HepG2 (cell line): Measurements from ENCODE around the gene PFDN2. TPM values are rescaled to one million over a fixed set of nuclear protein-coding genes. Genes with fewer than 3 reads are reported as not detected.

ENCODE experiments used
- FOXO4 ChIP-seq: sonication (generic); formaldehyde crosslinking; conservative IDR thresholded peaks from 2 replicates; pipeline ENCODE4 v1.8.1; 2023; ENCODE audit warnings: missing genetic modification reagents
- KDM1A ChIP-seq: IDR thresholded peaks from 2 replicates; pipeline ENCODE4 v1.6.1; 2016; ENCODE audit warnings: missing compliant biosample characterization
- NFATC3 ChIP-seq: sonication (generic); formaldehyde crosslinking; IDR thresholded peaks from 2 replicates; pipeline ENCODE4 v1.5.1; 2020; ENCODE audit warnings: mild to moderate bottlenecking, missing genetic modification reagents
- SETDB1 ChIP-seq: sonication (generic); formaldehyde crosslinking; IDR thresholded peaks from 2 replicates; pipeline ENCODE4 v1.5.1; 2020; ENCODE audit warnings: missing genetic modification reagents, mild to moderate bottlenecking, borderline replicate concordance
- SKI ChIP-seq: fragments of 450-650 bp; IDR thresholded peaks from one replicate; pipeline ENCODE4 v1.6.1; 2018; ENCODE audit warnings: mild to moderate bottlenecking; ENCODE audit not compliant: partially characterized antibody
- SNRNP70 ChIP-seq: fragments of 200-400 bp; formaldehyde crosslinking; IDR thresholded peaks from 2 replicates; pipeline ENCODE4 v1.6.1; 2017; ENCODE audit warnings: mild to moderate bottlenecking, low read depth, low read length, moderate library complexity
- TERF1 ChIP-seq: sonication (generic); formaldehyde crosslinking; IDR thresholded peaks from 2 replicates; pipeline ENCODE4 v1.8.0; 2022; ENCODE audit warnings: mild to moderate bottlenecking, missing genetic modification reagents, moderate library complexity
- ZBTB7A ChIP-seq: sonication (generic); formaldehyde crosslinking; IDR thresholded peaks from 2 replicates; pipeline ENCODE4 v1.8.0; 2022; ENCODE audit warnings: mild to moderate bottlenecking, missing genetic modification reagents
- ZNF460 ChIP-seq: sonication (generic); formaldehyde crosslinking; IDR thresholded peaks from 2 replicates; pipeline ENCODE4 v1.5.1; 2020; ENCODE audit warnings: missing genetic modification reagents, mild to moderate bottlenecking, borderline replicate concordance
- polyA plus RNA-seq, 8 experiments: library from polyadenylated mRNA; depleted of rRNA in 3 of 8; stranded (reverse) in 7 of 8; unstranded in 1 of 8; fragments of >200 nt; fragmentation: Illumina TruSeq in 4 of 8; extraction: Trizol in 4 of 8; gene quantifications; 2 replicates each; pipeline versions ENCODE4 v1.2.1 to v1.2.3, GENCODE V29; 2011 to 2016; ENCODE audit warnings: low read depth in 4 of 8, missing spikeins in 1 of 8, mixed read lengths in 1 of 8; ENCODE audit not compliant: insufficient read depth in 1 of 8
- total RNA-seq, 5 experiments: library from RNA; depleted of rRNA; stranded (reverse); fragments of >200 nt; fragmentation: Illumina TruSeq; extraction: Trizol; gene quantifications; 2 replicates each; pipeline ENCODE4 v1.2.3, GENCODE V29; 2016; ENCODE audit warnings: low read depth in 1 of 5
- TF ChIP-seq, protein P1 (sequence below): sonication (generic); formaldehyde crosslinking; IDR thresholded peaks from 2 replicates; pipeline ENCODE4 v1.9.0; 2021; ENCODE audit warnings: mild to moderate bottlenecking, missing genetic modification reagents

PFDN2 gene
- total and polyA plus RNA-seq, 2 of the 13 experiments (the other 11 are each of a cell fraction or from before 2014, with no cell fraction given), result 62.6 to 63.6 TPM

GRCh38 chr1:161159087-161159912 is 41.5 kb upstream of the PFDN2 start, which contains the start of gene USP21 (continued):
- TF ChIP-seq FOXO4 (CRISPR knock-in tag), result no peak
- no peak; the same call in 1 of the 2 replicates for TF ChIP-seq ZBTB7A
- no peak for TF ChIP-seq TERF1 (CRISPR knock-in tag)
- no peak for TF ChIP-seq SKI
- no peak for TF ChIP-seq ZNF460 (CRISPR knock-in tag)
- no peak for TF ChIP-seq SNRNP70
- TF ChIP-seq KDM1A (CRISPR knock-in tag), result no peak
- TF ChIP-seq SETDB1 (CRISPR knock-in tag), result no peak
- TF ChIP-seq, protein P1, sequence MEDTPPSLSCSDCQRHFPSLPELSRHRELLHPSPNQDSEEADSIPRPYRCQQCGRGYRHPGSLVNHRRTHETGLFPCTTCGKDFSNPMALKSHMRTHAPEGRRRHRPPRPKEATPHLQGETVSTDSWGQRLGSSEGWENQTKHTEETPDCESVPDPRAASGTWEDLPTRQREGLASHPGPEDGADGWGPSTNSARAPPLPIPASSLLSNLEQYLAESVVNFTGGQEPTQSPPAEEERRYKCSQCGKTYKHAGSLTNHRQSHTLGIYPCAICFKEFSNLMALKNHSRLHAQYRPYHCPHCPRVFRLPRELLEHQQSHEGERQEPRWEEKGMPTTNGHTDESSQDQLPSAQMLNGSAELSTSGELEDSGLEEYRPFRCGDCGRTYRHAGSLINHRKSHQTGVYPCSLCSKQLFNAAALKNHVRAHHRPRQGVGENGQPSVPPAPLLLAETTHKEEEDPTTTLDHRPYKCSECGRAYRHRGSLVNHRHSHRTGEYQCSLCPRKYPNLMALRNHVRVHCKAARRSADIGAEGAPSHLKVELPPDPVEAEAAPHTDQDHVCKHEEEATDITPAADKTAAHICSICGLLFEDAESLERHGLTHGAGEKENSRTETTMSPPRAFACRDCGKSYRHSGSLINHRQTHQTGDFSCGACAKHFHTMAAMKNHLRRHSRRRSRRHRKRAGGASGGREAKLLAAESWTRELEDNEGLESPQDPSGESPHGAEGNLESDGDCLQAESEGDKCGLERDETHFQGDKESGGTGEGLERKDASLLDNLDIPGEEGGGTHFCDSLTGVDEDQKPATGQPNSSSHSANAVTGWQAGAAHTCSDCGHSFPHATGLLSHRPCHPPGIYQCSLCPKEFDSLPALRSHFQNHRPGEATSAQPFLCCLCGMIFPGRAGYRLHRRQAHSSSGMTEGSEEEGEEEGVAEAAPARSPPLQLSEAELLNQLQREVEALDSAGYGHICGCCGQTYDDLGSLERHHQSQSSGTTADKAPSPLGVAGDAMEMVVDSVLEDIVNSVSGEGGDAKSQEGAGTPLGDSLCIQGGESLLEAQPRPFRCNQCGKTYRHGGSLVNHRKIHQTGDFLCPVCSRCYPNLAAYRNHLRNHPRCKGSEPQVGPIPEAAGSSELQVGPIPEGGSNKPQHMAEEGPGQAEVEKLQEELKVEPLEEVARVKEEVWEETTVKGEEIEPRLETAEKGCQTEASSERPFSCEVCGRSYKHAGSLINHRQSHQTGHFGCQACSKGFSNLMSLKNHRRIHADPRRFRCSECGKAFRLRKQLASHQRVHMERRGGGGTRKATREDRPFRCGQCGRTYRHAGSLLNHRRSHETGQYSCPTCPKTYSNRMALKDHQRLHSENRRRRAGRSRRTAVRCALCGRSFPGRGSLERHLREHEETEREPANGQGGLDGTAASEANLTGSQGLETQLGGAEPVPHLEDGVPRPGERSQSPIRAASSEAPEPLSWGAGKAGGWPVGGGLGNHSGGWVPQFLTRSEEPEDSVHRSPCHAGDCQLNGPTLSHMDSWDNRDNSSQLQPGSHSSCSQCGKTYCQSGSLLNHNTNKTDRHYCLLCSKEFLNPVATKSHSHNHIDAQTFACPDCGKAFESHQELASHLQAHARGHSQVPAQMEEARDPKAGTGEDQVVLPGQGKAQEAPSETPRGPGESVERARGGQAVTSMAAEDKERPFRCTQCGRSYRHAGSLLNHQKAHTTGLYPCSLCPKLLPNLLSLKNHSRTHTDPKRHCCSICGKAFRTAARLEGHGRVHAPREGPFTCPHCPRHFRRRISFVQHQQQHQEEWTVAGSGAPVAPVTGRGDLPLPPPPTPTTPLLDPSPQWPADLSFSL, result no peak
- no peak for TF ChIP-seq NFATC3 (CRISPR knock-in tag)
